HAP-1 (cell line): ENCODE data around the gene DENND1A.
A peak's percentile ranks its signal among the peaks of the same experiment; 100 is the strongest.

Source experiments
- DNase-seq, 2 experiments: peaks; one replicate each; pipeline ENCODE4 v3.0.0-alpha.2; 2016 to 2020; ENCODE audit warnings: low spot score in 2 of 2
- H3K27me3 ChIP-seq: fragments of 250-450 bp; sonication (Bioruptor Pico); 2 replicates; pipeline ENCODE4 v1.5.1; 2020; ENCODE audit warnings: low read depth, mild to moderate bottlenecking, moderate library complexity
- H3K36me3 ChIP-seq: fragments of 250-450 bp; sonication (Bioruptor Pico); replicated peaks from 2 replicates; pipeline ENCODE4 v1.5.1; 2020; ENCODE audit warnings: mild to moderate bottlenecking
- H3K4me1 ChIP-seq: fragments of 250-450 bp; sonication (Bioruptor Pico); 2 replicates; pipeline ENCODE4 v1.5.1; 2020; ENCODE audit warnings: mild to moderate bottlenecking
- H3K4me3 ChIP-seq: fragments of 250-450 bp; sonication (Bioruptor Pico); 2 replicates; pipeline ENCODE4 v1.5.1; 2020; ENCODE audit warnings: mild to moderate bottlenecking, moderate library complexity
- H3K9me3 ChIP-seq: fragments of 250-450 bp; sonication (Bioruptor Pico); 2 replicates; pipeline ENCODE4 v1.5.1; 2020; ENCODE audit warnings: mild to moderate bottlenecking, moderate library complexity
- in situ Hi-C: fragments of 300-500 bp; cut with MboI; formaldehyde crosslinking; loops from 3 replicates; pipeline ENCODE4 v1.14.3; 2020; ENCODE audit warnings: low sequenced_read_pairs, inconsistent platforms, mixed read lengths

DENND1A gene

DNA sequence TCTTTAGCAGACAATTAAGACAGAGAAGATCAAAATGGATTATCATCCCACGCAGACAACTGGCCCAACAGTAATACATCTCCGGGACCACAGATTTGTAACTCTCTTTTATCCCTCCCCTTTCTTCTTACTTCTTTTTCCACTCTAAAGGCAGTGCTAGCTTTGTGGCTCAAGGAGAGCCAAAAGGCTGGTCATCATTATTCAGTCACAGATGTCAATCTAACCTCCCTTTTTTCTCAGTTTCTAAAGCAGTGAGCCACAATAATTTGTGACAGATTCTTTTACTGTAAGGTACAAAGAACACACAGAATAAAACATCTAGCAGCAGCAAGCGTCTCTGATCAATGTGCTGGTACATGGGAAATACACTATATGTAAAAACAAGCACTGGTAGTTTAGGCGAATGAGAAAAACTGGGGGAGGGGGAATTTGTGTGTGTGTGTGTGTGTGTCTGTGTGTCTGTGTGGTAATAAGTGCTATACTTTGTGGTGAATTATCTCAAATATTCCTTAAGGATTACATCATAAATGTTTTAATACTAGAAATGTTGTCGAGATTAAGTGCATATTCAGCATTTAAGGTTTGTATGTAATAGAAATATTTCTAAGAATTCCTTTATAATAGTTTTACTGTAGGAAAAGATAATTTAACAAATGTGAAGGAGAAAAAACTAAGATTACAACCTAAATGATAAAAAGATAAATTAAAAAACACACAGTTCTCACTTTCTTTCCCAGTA lies 140.2 kb downstream of the DENND1A start:
- Histone ChIP-seq H3K9me3 (no peaks in the 10 kb centered on the region), H3K36me3 (no peaks in the 10 kb centered on the region; the same call in 1 of the 2 replicates), H3K4me1 (no peaks in the 10 kb centered on the region), H3K4me3 (no peak overlapping the region), H3K27me3 (no peaks in the 10 kb centered on the region)
- no peak for DNase-seq
- in situ Hi-C loops = no loop called here

DNA sequence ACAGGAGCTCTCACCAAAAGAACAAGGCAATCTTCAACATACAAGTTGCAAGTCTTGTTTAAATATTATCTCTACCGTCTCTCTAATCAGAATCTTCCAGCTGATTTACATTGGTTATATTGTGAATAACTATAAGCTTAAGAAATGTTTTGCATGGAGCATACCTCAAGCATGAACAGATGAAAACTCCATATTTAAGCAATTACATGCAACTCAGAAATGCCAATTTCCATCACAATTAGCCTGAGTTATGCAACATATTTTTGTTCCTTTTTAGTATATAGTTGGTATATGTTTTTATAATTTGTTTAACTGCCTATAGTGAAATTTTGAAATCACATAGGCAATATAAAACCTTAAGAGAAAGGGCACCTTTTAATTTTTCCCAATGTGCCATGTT lies 142.5 kb downstream of the DENND1A start:
- H3K4me1 ChIP-seq = no peaks in the 10 kb centered on the region
- H3K4me3 ChIP-seq = no peak overlapping the region
- no peaks in the 10 kb centered on the region for H3K9me3 ChIP-seq
- H3K27me3 ChIP-seq = no peaks in the 10 kb centered on the region
- in situ Hi-C loops = no loop called here
- no peaks in the 10 kb centered on the region; the same call in 1 of the 2 replicates for H3K36me3 ChIP-seq
- DNase-seq = no peak

- no peak for DNase-seq
- Histone ChIP-seq H3K4me1 (no peaks in the 10 kb centered on the region), H3K36me3 (no peaks in the 10 kb centered on the region), H3K9me3 (no peaks in the 10 kb centered on the region), H3K4me3 (no peak overlapping the region), H3K27me3 (no peaks in the 10 kb centered on the region)
- in situ Hi-C loops = no loop called here
Measured at GRCh38 chr9:123784518-123784917, 145.4 kb downstream of the DENND1A start.

GRCh38 chr9:123778232-123778902 lies 151.6 kb downstream of the DENND1A start:
- H3K36me3 ChIP-seq = no peaks in the 10 kb centered on the region
- H3K9me3 ChIP-seq = no peaks in the 10 kb centered on the region
- H3K4me1 ChIP-seq = peaks cover 41% of the 10 kb centered on the region
- no peak for DNase-seq
- in situ Hi-C loops = no loop called here
- H3K4me3 ChIP-seq = no peak overlapping the region
- no peaks in the 10 kb centered on the region for H3K27me3 ChIP-seq

DNA sequence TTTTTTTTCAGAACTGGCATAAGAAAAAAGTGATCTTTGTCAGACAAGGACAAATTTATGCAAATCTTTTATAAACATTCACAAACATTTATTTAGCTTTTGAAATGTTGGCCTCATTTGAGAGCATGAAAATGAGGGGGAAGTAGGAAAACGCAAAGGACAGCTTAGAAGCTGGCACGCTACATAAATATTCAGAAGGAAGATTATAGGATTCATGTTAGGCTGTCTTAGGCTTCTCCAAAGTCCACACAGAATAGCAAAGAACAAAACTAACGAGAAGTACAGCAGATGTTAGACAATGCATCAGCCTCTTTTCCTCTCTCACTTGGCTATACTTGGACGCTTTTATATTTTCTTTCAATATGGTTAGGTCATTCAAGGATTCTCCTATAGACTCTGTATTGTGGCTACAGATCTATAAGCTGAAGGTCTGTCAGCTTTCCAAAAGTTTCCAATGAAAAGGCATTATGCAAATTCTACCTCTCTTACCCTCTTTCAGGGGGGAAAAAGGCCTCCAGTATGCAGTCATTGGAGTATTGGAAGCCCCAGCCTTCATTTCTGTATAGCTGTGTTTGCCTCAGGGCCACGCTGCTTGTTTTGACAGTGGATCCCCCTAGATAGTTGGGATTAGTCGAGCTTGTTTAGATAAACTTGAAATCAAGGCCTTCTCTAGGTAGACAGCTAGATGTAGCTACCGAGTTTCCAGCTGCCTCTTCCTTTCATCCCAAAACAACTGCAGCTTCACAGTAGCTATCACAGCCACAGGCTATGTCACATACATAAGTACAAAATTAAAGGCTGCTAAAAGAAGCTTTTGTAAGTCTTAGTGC lies 153.0 kb downstream of the DENND1A start:
- Histone ChIP-seq H3K4me3 (no peak overlapping the region), H3K27me3 (no peaks in the 10 kb centered on the region), H3K9me3 (no peaks in the 10 kb centered on the region), H3K36me3 (no peaks in the 10 kb centered on the region), H3K4me1 (peaks cover 41% of the 10 kb centered on the region)
- peak; percentile 82 to 97 for DNase-seq
- in situ Hi-C loops = no loop called here

DNA sequence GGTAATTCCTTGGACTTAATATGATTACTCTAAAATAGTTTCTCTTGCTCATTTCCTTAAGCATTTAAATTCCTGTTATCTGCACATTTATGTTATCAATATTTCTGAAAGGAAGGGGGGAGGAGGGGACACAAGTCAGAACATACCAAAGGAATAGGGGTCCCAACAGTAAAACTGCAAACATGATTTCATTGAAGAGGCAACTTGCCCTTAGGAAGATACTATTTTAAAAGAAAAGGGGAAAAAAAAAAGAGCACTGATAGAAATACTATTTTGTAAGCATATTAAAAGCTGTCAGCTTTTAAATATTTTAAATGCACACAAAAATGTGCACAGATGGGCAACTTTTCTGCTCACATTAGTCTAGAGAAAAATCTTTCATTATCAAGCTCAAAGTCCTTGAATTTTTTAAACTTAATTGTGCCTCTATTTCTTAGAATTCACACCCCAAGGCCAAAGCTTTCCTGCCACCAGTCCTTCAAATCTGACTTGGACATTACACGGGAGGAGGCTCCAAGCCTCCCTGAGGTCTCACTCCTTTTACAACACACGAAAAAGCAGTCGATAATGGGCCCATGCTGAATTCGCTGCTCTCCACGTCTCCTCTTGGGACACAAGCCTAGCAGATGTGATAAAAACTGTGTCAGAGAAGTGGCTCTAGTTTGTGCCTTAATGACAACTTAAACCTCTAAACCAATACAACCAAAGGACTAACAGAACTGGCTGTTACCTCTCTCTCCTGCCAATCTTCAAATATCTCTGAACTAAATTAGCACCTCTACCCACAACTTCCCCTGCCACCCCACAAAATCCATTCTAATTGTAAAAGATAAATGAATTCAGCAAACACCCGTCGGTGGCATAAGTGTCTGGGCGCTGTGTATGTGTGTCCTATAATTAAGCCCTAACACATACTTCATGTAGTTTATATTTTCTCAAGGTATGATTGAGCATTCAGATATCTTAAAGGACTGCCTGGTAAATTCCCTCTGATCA lies 154.3 kb downstream of the DENND1A start:
- Histone ChIP-seq H3K4me3 (no peak overlapping the region), H3K4me1 (peaks cover 41% of the 10 kb centered on the region), H3K36me3 (no peaks in the 10 kb centered on the region), H3K27me3 (no peaks in the 10 kb centered on the region), H3K9me3 (no peaks in the 10 kb centered on the region)
- peak in 1 of 2 experiments; percentile 10 for DNase-seq
- in situ Hi-C loops = no loop called here

GRCh38 chr9:123773783-123774182 lies 156.1 kb downstream of the DENND1A start:
- Histone ChIP-seq H3K27me3 (no peaks in the 10 kb centered on the region), H3K9me3 (no peaks in the 10 kb centered on the region), H3K4me1 (peaks cover 41% of the 10 kb centered on the region), H3K36me3 (no peaks in the 10 kb centered on the region), H3K4me3 (no peak overlapping the region)
- no peak for DNase-seq
- in situ Hi-C loops = no loop called here

- no peaks in the 10 kb centered on the region for H3K9me3 ChIP-seq
- no peak overlapping the region for H3K4me3 ChIP-seq
- H3K36me3 ChIP-seq = no peaks in the 10 kb centered on the region
- no peak for DNase-seq
- H3K4me1 ChIP-seq = peaks cover 37% of the 10 kb centered on the region
- in situ Hi-C loops = no loop called here
- H3K27me3 ChIP-seq = no peaks in the 10 kb centered on the region
Measured at GRCh38 chr9:123772967-123773366, 157.0 kb downstream of the DENND1A start.

DNA sequence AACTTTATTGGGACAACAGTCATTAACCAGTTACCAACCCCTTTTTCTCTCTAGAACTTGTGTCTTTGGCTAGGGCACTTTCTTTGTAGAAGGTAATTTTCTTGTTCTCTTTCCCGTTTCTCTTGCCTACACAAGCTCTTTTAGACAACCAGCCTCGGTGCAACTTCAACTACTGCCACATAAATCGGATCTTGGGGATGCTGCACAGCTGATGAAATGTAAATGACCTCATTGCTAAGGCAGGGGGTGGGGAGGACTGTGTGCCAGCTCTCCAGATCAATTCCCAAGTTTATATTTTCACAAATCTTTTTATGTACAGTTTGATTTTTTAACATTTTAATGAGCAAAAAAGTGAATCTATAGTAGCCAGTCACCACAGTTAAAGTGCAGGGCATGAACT lies 157.6 kb downstream of the DENND1A start:
- DNase-seq = no peak
- Histone ChIP-seq H3K4me3 (no peak overlapping the region), H3K36me3 (no peaks in the 10 kb centered on the region), H3K4me1 (peaks cover 31% of the 10 kb centered on the region), H3K9me3 (no peaks in the 10 kb centered on the region), H3K27me3 (no peaks in the 10 kb centered on the region)
- in situ Hi-C loops = no loop called here

DNA sequence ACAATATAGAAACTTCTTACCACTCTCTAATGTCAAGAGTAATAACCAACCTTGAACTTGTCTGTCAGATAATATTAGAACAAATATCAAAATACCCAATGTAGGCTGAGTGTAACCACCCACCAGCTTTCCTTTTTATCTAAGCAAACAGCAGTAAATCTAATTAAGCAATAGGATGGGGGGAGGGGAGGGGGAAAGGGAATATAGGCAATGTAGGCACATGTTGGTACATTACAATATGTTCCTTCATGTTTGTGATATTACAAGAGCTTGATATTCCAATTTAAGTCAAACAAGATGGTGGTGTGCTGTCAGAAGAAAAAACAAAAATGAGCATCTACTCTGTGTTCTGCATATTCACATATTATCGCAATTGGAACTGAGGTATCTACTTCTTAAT lies 158.2 kb downstream of the DENND1A start:
- no peaks in the 10 kb centered on the region for H3K36me3 ChIP-seq
- in situ Hi-C loops = no loop called here
- H3K9me3 ChIP-seq = no peaks in the 10 kb centered on the region
- H3K27me3 ChIP-seq = no peaks in the 10 kb centered on the region
- no peak overlapping the region for H3K4me3 ChIP-seq
- H3K4me1 ChIP-seq = peaks cover 28% of the 10 kb centered on the region
- no peak for DNase-seq

DNA sequence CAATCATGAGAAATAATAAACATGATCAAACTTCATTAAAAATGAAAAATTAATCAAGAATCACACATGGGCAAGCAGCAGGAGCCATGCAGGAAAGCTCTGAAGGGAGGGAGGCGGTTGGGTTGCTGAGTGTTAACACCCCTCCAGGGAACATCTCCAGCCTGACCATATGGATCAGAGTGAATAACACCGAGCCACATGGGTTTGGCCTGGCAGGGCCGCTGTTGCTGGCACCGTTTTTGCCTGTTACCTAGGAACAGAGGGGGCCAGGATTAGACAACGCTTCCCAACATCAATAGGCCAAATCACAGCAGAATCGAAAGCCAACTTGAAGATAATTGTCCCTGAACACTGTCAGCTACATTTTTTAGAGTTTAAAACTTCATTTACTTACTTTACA lies 160.2 kb downstream of the DENND1A start:
- no peaks in the 10 kb centered on the region for H3K36me3 ChIP-seq
- no peaks in the 10 kb centered on the region for H3K27me3 ChIP-seq
- in situ Hi-C loops = no loop called here
- H3K4me3 ChIP-seq = no peak overlapping the region
- H3K4me1 ChIP-seq = peaks cover 10% of the 10 kb centered on the region
- DNase-seq = no peak
- no peaks in the 10 kb centered on the region for H3K9me3 ChIP-seq

DNA sequence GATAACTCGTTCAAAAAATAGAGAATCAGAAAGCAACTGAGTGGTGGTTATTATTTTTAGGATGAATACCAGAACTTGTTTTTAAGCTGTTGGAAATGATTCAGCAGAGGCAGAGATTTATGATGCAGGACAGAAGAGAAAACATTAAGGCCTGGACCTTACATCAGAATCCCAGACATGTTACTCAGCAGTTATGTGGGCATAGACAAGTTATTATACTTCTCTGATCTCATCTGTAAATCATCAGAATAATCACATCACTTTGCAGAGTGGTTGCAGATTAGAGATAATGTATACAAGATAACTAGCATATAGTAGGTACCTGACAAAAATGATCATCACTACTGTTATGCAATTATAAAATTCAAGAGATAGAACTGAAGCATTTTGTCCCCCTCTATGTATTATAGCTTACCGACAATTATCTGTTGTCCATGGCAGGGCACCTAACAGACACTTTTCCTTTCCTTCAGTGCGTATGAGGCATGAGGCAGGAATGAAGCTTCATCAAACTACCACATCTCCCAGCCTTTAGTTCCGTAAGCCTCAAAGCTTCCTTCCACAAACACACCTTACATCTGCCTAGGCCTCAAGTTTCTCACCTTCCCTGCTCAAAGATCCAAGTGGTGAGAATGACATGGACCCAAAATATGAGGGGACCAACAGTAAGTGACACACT lies 165.9 kb downstream of the DENND1A start:
- H3K9me3 ChIP-seq = no peaks in the 10 kb centered on the region
- no peak overlapping the region for H3K4me3 ChIP-seq
- peaks cover 13% of the 10 kb centered on the region for H3K4me1 ChIP-seq
- in situ Hi-C loops = no loop called here
- DNase-seq = no peak
- no peaks in the 10 kb centered on the region for H3K27me3 ChIP-seq
- H3K36me3 ChIP-seq = no peaks in the 10 kb centered on the region
